Ishikawa (cell line): Measurements from ENCODE around the gene TP53BP2.

Experiments used
- CEBPB ChIP-seq: IDR thresholded peaks from 2 replicates; pipeline ENCODE4 v1.6.1; 2012
- CREB1 ChIP-seq: IDR thresholded peaks from 2 replicates; pipeline ENCODE4 v1.6.1; 2012; ENCODE audit warnings: low read depth
- EGR1 ChIP-seq: IDR thresholded peaks from 2 replicates; pipeline ENCODE4 v1.6.1; 2012
- EP300 ChIP-seq: IDR thresholded peaks from 2 replicates; pipeline ENCODE4 v1.6.1; 2012; ENCODE audit warnings: borderline replicate concordance
- FOXM1 ChIP-seq: IDR thresholded peaks from 2 replicates; pipeline ENCODE4 v1.6.1; 2012; ENCODE audit warnings: low read depth, borderline replicate concordance
- NFIC ChIP-seq: IDR thresholded peaks from 2 replicates; pipeline ENCODE4 v1.6.1; 2012
- RAD21 ChIP-seq: IDR thresholded peaks from 2 replicates; pipeline ENCODE4 v1.6.1; 2012; ENCODE audit warnings: low read depth
- TAF1 ChIP-seq: IDR thresholded peaks from 2 replicates; pipeline ENCODE4 v1.6.1; 2012; ENCODE audit warnings: low read depth, mild to moderate bottlenecking
- TCF12 ChIP-seq: IDR thresholded peaks from 2 replicates; pipeline ENCODE4 v1.6.1; 2012; ENCODE audit warnings: low read depth
- TEAD4 ChIP-seq: IDR thresholded peaks from 2 replicates; pipeline ENCODE4 v1.6.1; 2012
- USF1 ChIP-seq: IDR thresholded peaks from 2 replicates; pipeline ENCODE4 v1.6.1; 2012
- YY1 ChIP-seq: IDR thresholded peaks from 2 replicates; pipeline ENCODE4 v1.6.1; 2012; ENCODE audit warnings: low read depth
- TF ChIP-seq, protein P1 (sequence below): IDR thresholded peaks from 2 replicates; pipeline ENCODE4 v1.6.1; 2012
- TF ChIP-seq, protein P2 (sequence below): IDR thresholded peaks from 2 replicates; pipeline ENCODE4 v1.6.1; 2012; ENCODE audit warnings: low read depth, mild to moderate bottlenecking

DNA sequence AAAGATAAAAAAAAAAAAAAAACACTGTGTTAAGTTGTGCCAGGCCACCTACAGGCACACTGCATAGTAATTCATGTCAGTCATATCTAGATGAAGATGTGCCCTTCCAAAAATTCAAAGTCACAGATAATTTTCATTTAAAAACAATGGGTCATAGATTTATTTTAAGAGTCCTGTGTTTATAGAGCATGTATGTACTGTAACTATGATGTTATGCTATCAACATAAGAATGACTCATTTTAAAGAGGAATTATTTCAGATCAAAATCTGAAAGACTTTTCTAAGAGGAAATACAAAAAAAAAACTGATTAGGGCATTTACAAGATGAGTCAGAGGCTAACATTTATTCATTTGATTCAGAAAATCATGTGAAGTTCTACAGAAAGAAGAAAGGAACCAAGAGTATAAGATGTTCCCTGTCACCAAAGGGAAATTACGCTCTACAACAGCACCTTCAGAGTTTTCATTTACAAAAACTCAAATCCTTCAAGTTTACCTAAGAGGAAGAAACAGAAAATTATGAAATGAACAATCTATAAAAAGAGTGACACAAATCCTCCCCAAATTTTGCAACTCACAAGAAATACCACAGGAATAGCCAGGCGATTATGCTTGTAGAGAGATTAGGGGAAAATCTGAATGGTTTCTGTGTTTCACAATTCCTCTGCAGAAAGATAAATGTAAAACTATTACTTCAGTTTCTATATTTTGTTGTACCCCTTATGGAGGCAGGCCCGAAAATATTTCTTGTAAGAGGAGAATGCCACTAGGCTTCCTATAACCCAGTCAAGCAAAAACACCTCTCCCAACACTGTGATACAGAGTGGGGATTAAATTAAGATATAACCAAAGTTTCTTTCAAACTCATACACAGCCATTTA lies 13.8 kb downstream of the TP53BP2 start:
- TF ChIP-seq CEBPB (no peak), EP300 (no peak), RAD21 (no peak), USF1 (no peak), FOXM1 (no peak), TAF1 (no peak), CREB1 (no peak), YY1 (no peak), NFIC (no peak), TCF12 (no peak), TEAD4 (no peak), EGR1 (no peak)
- TF ChIP-seq, protein P1, sequence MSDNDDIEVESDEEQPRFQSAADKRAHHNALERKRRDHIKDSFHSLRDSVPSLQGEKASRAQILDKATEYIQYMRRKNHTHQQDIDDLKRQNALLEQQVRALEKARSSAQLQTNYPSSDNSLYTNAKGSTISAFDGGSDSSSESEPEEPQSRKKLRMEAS, result no peak
- TF ChIP-seq, protein P2, sequence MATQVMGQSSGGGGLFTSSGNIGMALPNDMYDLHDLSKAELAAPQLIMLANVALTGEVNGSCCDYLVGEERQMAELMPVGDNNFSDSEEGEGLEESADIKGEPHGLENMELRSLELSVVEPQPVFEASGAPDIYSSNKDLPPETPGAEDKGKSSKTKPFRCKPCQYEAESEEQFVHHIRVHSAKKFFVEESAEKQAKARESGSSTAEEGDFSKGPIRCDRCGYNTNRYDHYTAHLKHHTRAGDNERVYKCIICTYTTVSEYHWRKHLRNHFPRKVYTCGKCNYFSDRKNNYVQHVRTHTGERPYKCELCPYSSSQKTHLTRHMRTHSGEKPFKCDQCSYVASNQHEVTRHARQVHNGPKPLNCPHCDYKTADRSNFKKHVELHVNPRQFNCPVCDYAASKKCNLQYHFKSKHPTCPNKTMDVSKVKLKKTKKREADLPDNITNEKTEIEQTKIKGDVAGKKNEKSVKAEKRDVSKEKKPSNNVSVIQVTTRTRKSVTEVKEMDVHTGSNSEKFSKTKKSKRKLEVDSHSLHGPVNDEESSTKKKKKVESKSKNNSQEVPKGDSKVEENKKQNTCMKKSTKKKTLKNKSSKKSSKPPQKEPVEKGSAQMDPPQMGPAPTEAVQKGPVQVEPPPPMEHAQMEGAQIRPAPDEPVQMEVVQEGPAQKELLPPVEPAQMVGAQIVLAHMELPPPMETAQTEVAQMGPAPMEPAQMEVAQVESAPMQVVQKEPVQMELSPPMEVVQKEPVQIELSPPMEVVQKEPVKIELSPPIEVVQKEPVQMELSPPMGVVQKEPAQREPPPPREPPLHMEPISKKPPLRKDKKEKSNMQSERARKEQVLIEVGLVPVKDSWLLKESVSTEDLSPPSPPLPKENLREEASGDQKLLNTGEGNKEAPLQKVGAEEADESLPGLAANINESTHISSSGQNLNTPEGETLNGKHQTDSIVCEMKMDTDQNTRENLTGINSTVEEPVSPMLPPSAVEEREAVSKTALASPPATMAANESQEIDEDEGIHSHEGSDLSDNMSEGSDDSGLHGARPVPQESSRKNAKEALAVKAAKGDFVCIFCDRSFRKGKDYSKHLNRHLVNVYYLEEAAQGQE, result no peak
